WI38 (cell line): ENCODE measurements around the gene EFCAB12.
"Not testable (repeated sequence)": the region's sequence is repeated elsewhere in the genome, so short reads cannot be mapped to it uniquely, and the experiment has no call there.

Experiments used
- H3K4me3 ChIP-seq: 2 replicates; pipeline ENCODE4 v1.5.1; 2011; ENCODE audit warnings: low read depth, mild to moderate bottlenecking, control low read depth, low read length
- CTCF ChIP-seq: IDR thresholded peaks from 2 replicates; pipeline ENCODE4 v1.5.1; 2012; ENCODE audit warnings: low read depth, mild to moderate bottlenecking, control low read depth, low read length

The EFCAB12 gene

GRCh38 chr3:129393271-129393670, 35.2 kb downstream of the EFCAB12 start:
- no peak overlapping the region for H3K4me3 ChIP-seq
- TF ChIP-seq CTCF: no peak

GRCh38 chr3:129392106-129392887, 36.1 kb downstream of the EFCAB12 start:
- not testable (repeated sequence) for H3K4me3 ChIP-seq

- not testable (repeated sequence) for H3K4me3 ChIP-seq
Measured at GRCh38 chr3:129391583-129391982, 36.9 kb downstream of the EFCAB12 start.

- no peak overlapping the region for H3K4me3 ChIP-seq
- TF ChIP-seq CTCF: no peak
Measured at GRCh38 chr3:129389572-129389937, 38.9 kb downstream of the EFCAB12 start.

GRCh38 chr3:129388791-129389571, 39.5 kb downstream of the EFCAB12 start:
- not testable (repeated sequence) for H3K4me3 ChIP-seq

GRCh38 chr3:129387487-129387886, 40.9 kb downstream of the EFCAB12 start:
- TF ChIP-seq CTCF: no peak
- H3K4me3 ChIP-seq: no peak overlapping the region

GRCh38 chr3:129386984-129387383, 41.5 kb downstream of the EFCAB12 start:
- H3K4me3 ChIP-seq: no peak overlapping the region
- TF ChIP-seq CTCF: no peak

GRCh38 chr3:129385507-129385906, 42.9 kb downstream of the EFCAB12 start:
- not testable (repeated sequence) for H3K4me3 ChIP-seq

- TF ChIP-seq CTCF: no peak
- H3K4me3 ChIP-seq: no peak overlapping the region
Measured at GRCh38 chr3:129384594-129385323, 43.7 kb downstream of the EFCAB12 start.

- H3K4me3 ChIP-seq: not testable (repeated sequence)
Measured at GRCh38 chr3:129384103-129384502, 44.3 kb downstream of the EFCAB12 start.
